H1 (cell line): ENCODE data around the gene ADGRL3. TPM values are rescaled to one million over a fixed set of nuclear protein-coding genes. Genes with fewer than 3 reads are reported as not detected.

ENCODE experiments used
- CTCF ChIA-PET: fragments of 300-600 bp; sonication (Branson Sonifier 250); formaldehyde crosslinking; loops from one replicate; lab custom pipeline; 2021; ENCODE audit not compliant: partially characterized antibody; lab: Charles Lee
- POLR2A ChIA-PET: fragments of 300-600 bp; sonication (Branson Sonifier 250); formaldehyde crosslinking; loops from one replicate; lab custom pipeline; 2021; ENCODE audit warnings: inconsistent platforms; ENCODE audit not compliant: partially characterized antibody; lab: Charles Lee
- DNase-seq, 2 experiments: peaks; one replicate each; pipeline versions ENCODE4 v3.0.0 to v3.0.0-alpha.2; 2010 to 2022; ENCODE audit warnings: low spot score in 2 of 2, low read depth in 1 of 2, mixed read lengths in 1 of 2
- FAIRE-seq: peaks from 2 replicates; lab custom pipeline; 2011; peaks lifted over from hg19 to GRCh38; lab: Jason Lieb, UNC
- H2AFZ ChIP-seq: 2 replicates; pipeline ENCODE4 v1.8.1; 2012; ENCODE audit warnings: low read length, inconsistent platforms
- H2AK5ac ChIP-seq: 2 replicates; pipeline ENCODE4 v1.6.1; 2013; ENCODE audit warnings: low read depth, low read length
- H2BK120ac ChIP-seq: replicated peaks from 2 replicates; pipeline ENCODE3; 2013; ENCODE audit warnings: low read depth, low read length, inconsistent platforms
- H2BK12ac ChIP-seq: 2 replicates; pipeline ENCODE4 v1.6.1; 2013; ENCODE audit warnings: low read depth, low read length
- H2BK15ac ChIP-seq: 2 replicates; pipeline ENCODE4 v1.6.1; 2013; ENCODE audit warnings: low read length
- H2BK20ac ChIP-seq: 2 replicates; pipeline ENCODE4 v1.6.1; 2013; ENCODE audit warnings: low read length
- H2BK5ac ChIP-seq: 2 replicates; pipeline ENCODE4 v1.6.1; 2013; ENCODE audit warnings: low read depth, low read length
- H3K14ac ChIP-seq: 2 replicates; pipeline ENCODE4 v1.6.1; 2013; ENCODE audit warnings: inconsistent platforms; ENCODE audit not compliant: insufficient read length
- H3K18ac ChIP-seq: 2 replicates; pipeline ENCODE4 v1.6.1; 2013; ENCODE audit warnings: low read length; ENCODE audit errors: extremely low read depth
- H3K23ac ChIP-seq: 2 replicates; pipeline ENCODE4 v1.6.1; 2013; ENCODE audit warnings: inconsistent platforms; ENCODE audit not compliant: insufficient read length
- H3K23me2 ChIP-seq: 2 replicates; pipeline ENCODE4 v1.6.1; 2013; ENCODE audit warnings: low read depth, low read length
- H3K27ac ChIP-seq: 2 replicates; pipeline ENCODE4 v1.6.1; 2011; ENCODE audit warnings: low read depth, low read length, inconsistent platforms
- H3K27me3 ChIP-seq, 4 experiments: replicated peaks in 1 of 4; 1 replicate in 1 of 4; 2 replicates in 3 of 4; pipeline versions ENCODE4 v1.6.1 to v1.8.1; 2011 to 2013; ENCODE audit warnings: low read length in 3 of 4, mild to moderate bottlenecking in 3 of 4, inconsistent platforms in 2 of 4, mixed read lengths in 2 of 4, moderate library complexity in 1 of 4; ENCODE audit not compliant: control insufficient read depth in 3 of 4, insufficient read depth in 3 of 4; ENCODE audit errors: extremely low read depth in 1 of 4
- H3K36me3 ChIP-seq, 4 experiments: 2 replicates each; pipeline versions ENCODE4 v1.6.1 to v1.8.1; 2011 to 2013; ENCODE audit warnings: mild to moderate bottlenecking in 4 of 4, low read length in 3 of 4, moderate library complexity in 2 of 4, control low read depth in 1 of 4, inconsistent platforms in 1 of 4; ENCODE audit not compliant: insufficient read depth in 4 of 4, control insufficient read depth in 2 of 4
- H3K4ac ChIP-seq: replicated peaks from 2 replicates; pipeline ENCODE3; 2013; ENCODE audit warnings: low read length, low read depth, mixed read lengths, inconsistent platforms; ENCODE audit not compliant: insufficient read length
- H3K4me1 ChIP-seq, 4 experiments: replicated peaks in 1 of 4; 1 replicate in 1 of 4; 2 replicates in 3 of 4; pipeline versions ENCODE4 v1.6.1 to v1.8.1; 2011 to 2013; ENCODE audit warnings: low read length in 3 of 4, inconsistent platforms in 2 of 4, mixed read lengths in 1 of 4; ENCODE audit not compliant: insufficient read depth in 4 of 4, control insufficient read depth in 3 of 4
- H3K4me2 ChIP-seq, 2 experiments: 2 replicates each; pipeline versions ENCODE4 v1.6.1 to v1.8.1; 2011 to 2013; ENCODE audit warnings: low read depth in 2 of 2, low read length in 2 of 2, control low read depth in 1 of 2, inconsistent platforms in 1 of 2, mild to moderate bottlenecking in 1 of 2; ENCODE audit not compliant: insufficient read depth in 1 of 2
- H3K4me3 ChIP-seq, 4 experiments: fragments of 200-600, 300-600 bp in 1 of 4; sonication (generic), shearing (Covaris generic), sonication (Bioruptor Twin) in 1 of 4; 2 replicates each; pipeline versions ENCODE4 v1.5.1 to v1.8.1; 2011 to 2016; ENCODE audit warnings: low read length in 4 of 4, low read depth in 3 of 4, control low read depth in 2 of 4, inconsistent platforms in 2 of 4, mild to moderate bottlenecking in 2 of 4, mixed read lengths in 1 of 4, moderate library complexity in 1 of 4; ENCODE audit not compliant: insufficient read depth in 2 of 4; ENCODE audit errors: extremely low read depth in 1 of 4
- H3K56ac ChIP-seq: replicated peaks from 2 replicates; pipeline ENCODE3; 2013; ENCODE audit warnings: low read depth, mild to moderate bottlenecking, mixed read lengths, low read length, inconsistent platforms; ENCODE audit not compliant: insufficient read length
- H3K79me1 ChIP-seq: 2 replicates; pipeline ENCODE4 v1.6.1; 2013; ENCODE audit warnings: low read depth, low read length, control low read depth
- H3K79me2 ChIP-seq, 2 experiments: 2 replicates each; pipeline versions ENCODE4 v1.6.1 to v1.8.1; 2012 to 2013; ENCODE audit warnings: low read length in 2 of 2, mild to moderate bottlenecking in 2 of 2, inconsistent platforms in 1 of 2; ENCODE audit not compliant: insufficient read depth in 2 of 2, control insufficient read depth in 1 of 2
- H3K9ac ChIP-seq, 4 experiments: replicated peaks in 1 of 4; 1 replicate in 1 of 4; 2 replicates in 3 of 4; pipeline versions ENCODE4 v1.6.1 to v1.8.1; 2011 to 2013; ENCODE audit warnings: low read depth in 3 of 4, low read length in 3 of 4, control low read depth in 2 of 4, mild to moderate bottlenecking in 2 of 4, moderate library complexity in 2 of 4, inconsistent platforms in 1 of 4; ENCODE audit errors: extremely low read depth in 1 of 4
- H3K9me3 ChIP-seq, 2 experiments: 2 replicates each; pipeline versions ENCODE4 v1.6.1 to v1.8.1; 2012 to 2013; ENCODE audit warnings: mild to moderate bottlenecking in 2 of 2, moderate library complexity in 2 of 2, control low read depth in 1 of 2, inconsistent platforms in 1 of 2, low read depth in 1 of 2, low read length in 1 of 2, mixed read lengths in 1 of 2; ENCODE audit not compliant: insufficient read depth in 2 of 2
- H4K20me1 ChIP-seq, 2 experiments: replicated peaks in 1 of 2; 2 replicates each; pipeline versions ENCODE3 to v1.8.1; 2011 to 2013; ENCODE audit warnings: inconsistent platforms in 2 of 2, low read length in 2 of 2, mild to moderate bottlenecking in 1 of 2; ENCODE audit not compliant: insufficient read depth in 2 of 2, control insufficient read depth in 1 of 2
- H4K5ac ChIP-seq: 2 replicates; pipeline ENCODE4 v1.6.1; 2013; ENCODE audit warnings: low read length, low read depth, mixed read lengths, inconsistent platforms; ENCODE audit not compliant: insufficient read length
- H4K8ac ChIP-seq: 2 replicates; pipeline ENCODE4 v1.8.0; 2013; ENCODE audit warnings: mild to moderate bottlenecking, moderate library complexity, low read length, inconsistent platforms; ENCODE audit not compliant: insufficient read depth; ENCODE audit errors: extremely low read depth
- H4K91ac ChIP-seq: replicated peaks from 2 replicates; pipeline ENCODE3; 2013; ENCODE audit warnings: low read length, mixed read lengths, inconsistent platforms; ENCODE audit not compliant: insufficient read length
- CBX8 ChIP-seq: fragments of 300-800, 300-1000 bp; sonication (generic); IDR thresholded peaks from 2 replicates; pipeline ENCODE4 v1.7.1; 2016; ENCODE audit warnings: low read depth, low read length, borderline replicate concordance
- CTBP2 ChIP-seq: IDR thresholded peaks from 2 replicates; pipeline ENCODE4 v1.7.0; 2011; ENCODE audit warnings: borderline replicate concordance, mild to moderate bottlenecking, moderate library complexity, mixed read lengths, low read length; ENCODE audit not compliant: insufficient read depth, insufficient read length
- CTCF ChIP-seq, 3 experiments: IDR thresholded peaks; 1 replicate in 2 of 3; 2 replicates in 1 of 3; pipeline versions ENCODE4 v1.5.1 to v1.6.1; 2011; ENCODE audit warnings: low read length in 3 of 3, mild to moderate bottlenecking in 3 of 3, inconsistent platforms in 2 of 3, low read depth in 1 of 3, moderate library complexity in 1 of 3; ENCODE audit not compliant: insufficient read depth in 1 of 3; ENCODE audit errors: control extremely low read depth in 1 of 3
- KDM4A ChIP-seq: IDR thresholded peaks from one replicate; pipeline ENCODE4 v1.7.1; 2012; ENCODE audit warnings: low read depth, mild to moderate bottlenecking, moderate library complexity, low read length, inconsistent platforms; ENCODE audit not compliant: severe bottlenecking
- PHF8 ChIP-seq: fragments of 200-600 bp; sonication (generic); conservative IDR thresholded peaks from 2 replicates; pipeline ENCODE4 v1.7.1; 2012; ENCODE audit warnings: low read depth, mild to moderate bottlenecking, inconsistent platforms, low read length, moderate library complexity
- POLR2A ChIP-seq, 2 experiments: IDR thresholded peaks; 1 replicate in 1 of 2; 2 replicates in 1 of 2; pipeline ENCODE4 v1.6.1; 2011; ENCODE audit warnings: low read depth in 2 of 2, low read length in 2 of 2, mild to moderate bottlenecking in 2 of 2; ENCODE audit errors: control extremely low read depth in 1 of 2
- RAD21 ChIP-seq, 2 experiments: IDR thresholded peaks in 1 of 2; conservative IDR thresholded peaks in 1 of 2; 2 replicates each; pipeline ENCODE4 v1.6.1; 2011; ENCODE audit warnings: low read depth in 2 of 2, low read length in 2 of 2, improper control_type of control experiment in 1 of 2, inconsistent platforms in 1 of 2, mild to moderate bottlenecking in 1 of 2, moderate library complexity in 1 of 2
- SP4 ChIP-seq: IDR thresholded peaks from 2 replicates; pipeline ENCODE4 v1.6.1; 2012; ENCODE audit warnings: low read length, inconsistent platforms
- TAF7 ChIP-seq: optimal IDR thresholded peaks from 2 replicates; pipeline ENCODE3; 2011; ENCODE audit warnings: low read depth, mild to moderate bottlenecking, inconsistent platforms, low read length, moderate library complexity, borderline replicate concordance
- TEAD4 ChIP-seq: IDR thresholded peaks from 2 replicates; pipeline ENCODE4 v1.6.1; 2012; ENCODE audit warnings: low read depth, low read length, inconsistent platforms, mixed read lengths
- WGBS, 2 experiments: shearing (Covaris generic) in 1 of 2; methylation state at CpG; one replicate each; pipeline versions ENCODE4 v1.1.6 to v1.1.7; 2013 to 2015; ENCODE audit warnings: low lambda C conversion rate in 2 of 2, mixed read lengths in 2 of 2, inconsistent platforms in 1 of 2, low coverage in 1 of 2, missing lambda C conversion rate in 1 of 2; ENCODE audit not compliant: insufficient replicate concordance in 2 of 2, insufficient coverage in 1 of 2, insufficient read length in 1 of 2; ENCODE audit errors: extremely low coverage in 1 of 2, missing lambda C conversion rate in 1 of 2; 5-methylcytosine and 5-hydroxymethylcytosine counted together
- polyA plus RNA-seq, 7 experiments: library from polyadenylated mRNA; depleted of rRNA in 3 of 7; stranded (reverse) in 5 of 7; unstranded in 2 of 7; fragments of >200 nt in 5 of 7; fragments of 200-250 nt in 2 of 7; gene quantifications; 1 replicate in 5 of 7; 2 replicates in 1 of 7; 4 replicates in 1 of 7; pipeline versions ENCODE4 v1.2.1 to v1.2.3, GENCODE V29; 2011 to 2013; ENCODE audit warnings: missing spikeins in 2 of 7, mixed read lengths in 2 of 7
- total RNA-seq: library from RNA; stranded (reverse); fragmentation: NEBNext Ultra II Directional; extraction: Animal tissue kit (Norgen Biotek cat#: 25700); gene quantifications from 2 replicates; pipeline ENCODE4 v1.2.1, GENCODE V29; 2021

ADGRL3 gene
- total and polyA plus RNA-seq, 2 of the 8 experiments (the other 6 are each of a cell fraction or from before 2014, with no cell fraction given) = 6.6 to 13.0 TPM

GRCh38 chr4:61619528-61619927, 419.4 kb downstream of the ADGRL3 start:
- H3K27me3 ChIP-seq = no peaks in the 10 kb centered on the region
- DNase-seq = no peak

More at GRCh38 chr4:61619528-61619927, 419.4 kb downstream of the ADGRL3 start:
- no peak overlapping the region for H4K5ac ChIP-seq
- no peaks in the 10 kb centered on the region for H4K20me1 ChIP-seq
- no peak overlapping the region for H4K8ac ChIP-seq
- H2AK5ac ChIP-seq = no peak overlapping the region
- H2BK120ac ChIP-seq = no peak overlapping the region
- H3K27ac ChIP-seq = no peak overlapping the region
- H4K91ac ChIP-seq = no peak overlapping the region
- no peak overlapping the region for H2BK20ac ChIP-seq
- POLR2A ChIA-PET = no interaction called here
- H3K9me3 ChIP-seq = no peaks in the 10 kb centered on the region
- H3K4me2 ChIP-seq = no peak overlapping the region
- H2BK15ac ChIP-seq = no peak overlapping the region
- H3K79me2 ChIP-seq = no peaks in the 10 kb centered on the region
- H3K79me1 ChIP-seq = no peaks in the 10 kb centered on the region
- no peak overlapping the region for H2AFZ ChIP-seq
- WGBS, 2 experiments = 70% methylated on average over 4 of the region's 4 CpGs; no CpG with 5 or more reads in 1 of the 2 experiments
- H2BK12ac ChIP-seq = no peak overlapping the region
- no peak overlapping the region for H3K4ac ChIP-seq
- no peak overlapping the region for H3K4me3 ChIP-seq
- FAIRE-seq = peak; percentile 7
- H3K9ac ChIP-seq = no peak overlapping the region
- H3K36me3 ChIP-seq = no peaks in the 10 kb centered on the region
- H3K23me2 ChIP-seq = no peaks in the 10 kb centered on the region; the same call in 1 of the 2 replicates
- no peak overlapping the region for H3K23ac ChIP-seq
- no peaks in the 10 kb centered on the region for H3K4me1 ChIP-seq
- H3K56ac ChIP-seq = no peak overlapping the region
- CTCF ChIA-PET = interaction anchor here (0.8 to 1.7 kb wide), 6 partner anchors 9 to 814 kb away, joined by 3 to 7 read pairs (median 3); no protein-coding TSS in a partner anchor
- no peak overlapping the region for H3K18ac ChIP-seq
- H3K14ac ChIP-seq = no peak overlapping the region
- TF ChIP-seq PHF8 = no peak
- no peak for TF ChIP-seq SP4
- no peak for TF ChIP-seq CBX8
- TF ChIP-seq CTCF (IDR thresholded peaks at IDR 0.05; ENCODE audit: control extremely low read depth in 1 of 3, insufficient read depth in 1 of 3, low read depth in 1 of 3, low read length in 3 of 3) = peak; percentile 37 to 47 (median 40)
- no peak for TF ChIP-seq CTBP2
- no peak for TF ChIP-seq TAF7
- TF ChIP-seq KDM4A = no peak
- TF ChIP-seq TEAD4 = no peak
- TF ChIP-seq RAD21 (IDR thresholded peaks at IDR 0.05 in 1 of 2, conservative IDR thresholded peaks at IDR 0.05 in 1 of 2; ENCODE audit: low read depth in 2 of 2, low read length in 2 of 2) = peak; percentile 39 to 56
- no peak for TF ChIP-seq POLR2A (IDR thresholded peaks at IDR 0.05; ENCODE audit: control extremely low read depth in 1 of 2, low read depth in 2 of 2, low read length in 2 of 2)
- TF ChIP-seq, all 59 proteins: peak for 2
- no peak overlapping the region for H2BK5ac ChIP-seq
